ENCODE measurements around the gene MEX3A. TPM values are rescaled to one million over a fixed set of nuclear protein-coding genes. Genes with fewer than 3 reads are reported as not detected.
A peak's percentile ranks its signal among the peaks of the same experiment; 100 is the strongest.

Gene MEX3A
- total and polyA plus RNA-seq, 10 donors: 0.11 to 0.76 (median 0.30) TPM

DNA sequence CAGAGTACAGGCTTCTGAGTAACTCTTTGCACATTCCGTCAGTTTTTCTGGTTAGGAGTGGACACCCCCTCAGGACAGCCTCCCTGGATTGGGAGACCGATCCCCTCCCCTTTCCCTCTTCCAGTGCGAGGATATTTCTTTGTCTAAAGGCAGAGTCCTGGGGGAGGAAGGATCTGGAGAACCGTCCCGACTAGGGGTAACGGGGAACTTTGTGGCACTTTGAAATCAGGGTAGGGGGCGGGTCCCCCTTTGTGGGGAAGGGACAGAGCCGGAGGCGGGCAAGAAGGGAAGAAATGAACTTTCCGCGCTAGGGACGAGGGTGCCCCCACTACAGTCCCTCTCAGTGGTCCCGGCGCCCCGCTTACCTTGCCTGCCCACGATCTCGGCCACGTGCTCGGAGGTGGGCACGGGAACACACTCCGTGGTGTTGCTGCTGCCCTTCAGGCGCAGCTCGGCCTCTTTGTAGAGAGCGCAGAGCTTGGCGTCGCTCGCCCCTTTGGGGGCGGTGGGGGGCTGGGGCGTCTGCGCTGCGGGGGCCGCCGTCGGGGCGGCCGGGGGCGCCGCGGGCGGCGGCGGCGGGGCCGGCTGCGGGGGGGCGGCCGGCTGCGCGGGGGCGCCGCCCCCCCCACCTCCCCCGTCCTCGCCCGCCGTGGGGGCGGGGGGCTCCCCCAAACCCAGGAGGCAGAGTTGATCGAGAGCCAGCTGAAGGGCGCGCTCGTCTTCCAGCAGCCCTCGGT lies 917 bp downstream of the MEX3A start:
- Histone ChIP-seq H3K4me3 (peak overlapping the region in 4 of 8 donors; percentile 71 to 83 (median 74)), H3K9me3 (no peaks in the 10 kb centered on the region), H3K4me1 (peaks cover 3 to 38% (median 26%) of the 10 kb centered on the region in 6 donors), H3K36me3 (no peaks in the 10 kb centered on the region), H3K27ac (no peak overlapping the region), H3K27me3 (replicated peaks in 1 of 7) (peaks cover 0 to 62% (median 10%) of the 10 kb centered on the region in 7 donors)
- 6 to 12% (median 9%) methylated on average over 24 to 61 of the region's 61 CpGs for WGBS, 5 donors
- DNase-seq: no peak
- TF ChIP-seq, protein P1, sequence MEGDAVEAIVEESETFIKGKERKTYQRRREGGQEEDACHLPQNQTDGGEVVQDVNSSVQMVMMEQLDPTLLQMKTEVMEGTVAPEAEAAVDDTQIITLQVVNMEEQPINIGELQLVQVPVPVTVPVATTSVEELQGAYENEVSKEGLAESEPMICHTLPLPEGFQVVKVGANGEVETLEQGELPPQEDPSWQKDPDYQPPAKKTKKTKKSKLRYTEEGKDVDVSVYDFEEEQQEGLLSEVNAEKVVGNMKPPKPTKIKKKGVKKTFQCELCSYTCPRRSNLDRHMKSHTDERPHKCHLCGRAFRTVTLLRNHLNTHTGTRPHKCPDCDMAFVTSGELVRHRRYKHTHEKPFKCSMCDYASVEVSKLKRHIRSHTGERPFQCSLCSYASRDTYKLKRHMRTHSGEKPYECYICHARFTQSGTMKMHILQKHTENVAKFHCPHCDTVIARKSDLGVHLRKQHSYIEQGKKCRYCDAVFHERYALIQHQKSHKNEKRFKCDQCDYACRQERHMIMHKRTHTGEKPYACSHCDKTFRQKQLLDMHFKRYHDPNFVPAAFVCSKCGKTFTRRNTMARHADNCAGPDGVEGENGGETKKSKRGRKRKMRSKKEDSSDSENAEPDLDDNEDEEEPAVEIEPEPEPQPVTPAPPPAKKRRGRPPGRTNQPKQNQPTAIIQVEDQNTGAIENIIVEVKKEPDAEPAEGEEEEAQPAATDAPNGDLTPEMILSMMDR (IDR thresholded peaks at IDR 0.05 in 8 of 11, conservative IDR thresholded peaks at IDR 0.05 in 3 of 11): no peak
- TF ChIP-seq POLR2AphosphoS5 (IDR thresholded peaks at IDR 0.05) (no peak), POLR2A (IDR thresholded peaks at IDR 0.05) (no peak)
- intact Hi-C loops (cut with DNase I; ENCODE audit: low total_unique reads): no loop called here

DNA sequence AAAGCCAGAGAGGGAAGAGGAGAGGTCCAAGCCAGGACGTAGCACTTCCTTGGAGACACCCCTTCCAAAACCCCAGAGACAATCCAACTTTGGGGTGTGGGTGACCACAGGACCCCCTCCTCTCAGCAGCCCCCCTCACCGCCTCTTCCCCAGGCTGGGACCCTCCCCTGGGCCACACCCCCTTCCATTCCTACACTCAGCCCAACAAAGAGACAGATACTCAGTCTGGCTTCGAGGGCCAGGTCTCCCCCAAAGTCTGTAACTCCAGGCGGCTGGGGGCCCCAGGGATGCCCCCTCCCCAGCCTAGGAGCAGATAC lies 1.4 kb downstream of the MEX3A start:
- no peak for DNase-seq
- intact Hi-C loops (cut with DNase I; ENCODE audit: low total_unique reads): no loop called here
- H3K9me3 ChIP-seq: no peaks in the 10 kb centered on the region
- H3K36me3 ChIP-seq: no peaks in the 10 kb centered on the region
- H3K27ac ChIP-seq: no peak overlapping the region
- TF ChIP-seq, protein P1 (IDR thresholded peaks at IDR 0.05 in 8 of 11, conservative IDR thresholded peaks at IDR 0.05 in 3 of 11): no peak
- TF ChIP-seq POLR2A (IDR thresholded peaks at IDR 0.05) (no peak), POLR2AphosphoS5 (IDR thresholded peaks at IDR 0.05) (no peak)
- H3K27me3 ChIP-seq (replicated peaks in 1 of 7): peaks cover 0 to 64% (median 10%) of the 10 kb centered on the region in 7 donors
- peak overlapping the region in 1 of 8 donors; percentile 71 for H3K4me3 ChIP-seq
- peaks cover 6 to 43% (median 31%) of the 10 kb centered on the region in 6 donors for H3K4me1 ChIP-seq
- WGBS, 5 donors: 51 to 72% (median 64%) methylated on average over 4 of the region's 4 CpGs

DNA sequence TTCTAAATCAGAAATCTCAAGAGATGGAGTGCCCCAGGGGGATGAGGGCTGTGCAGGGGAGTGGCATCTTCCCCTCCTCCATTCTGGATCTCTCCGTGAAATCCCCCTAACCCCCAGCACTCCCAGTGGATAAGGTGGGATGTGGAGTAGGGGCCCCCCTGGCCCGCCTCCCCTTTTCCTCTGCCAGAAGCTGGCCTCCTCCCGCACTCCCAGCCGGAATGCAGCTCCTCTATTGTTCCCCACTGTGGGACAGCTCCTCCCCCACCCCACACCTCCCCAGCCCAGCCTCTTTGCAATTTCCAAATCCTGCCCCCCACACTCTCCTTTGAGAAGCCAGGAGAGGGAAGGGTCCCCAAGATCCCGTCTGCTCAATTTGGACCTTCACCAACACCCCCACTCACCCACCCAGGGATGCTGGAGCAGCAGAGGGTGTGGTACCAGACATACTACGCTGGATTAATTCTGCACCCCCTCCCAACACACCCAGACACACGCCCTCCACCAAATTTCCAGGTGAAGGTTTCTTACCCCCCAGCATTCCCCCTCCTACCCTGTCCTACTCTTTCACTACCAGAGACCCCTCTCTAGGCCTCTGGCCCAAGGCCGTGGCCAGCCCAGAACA lies 1.9 kb downstream of the MEX3A start:
- 75 to 90% (median 87%) methylated on average over 8 of the region's 8 CpGs for WGBS, 5 donors
- H3K4me1 ChIP-seq: peaks cover 8 to 48% (median 35%) of the 10 kb centered on the region in 6 donors
- H3K27me3 ChIP-seq (replicated peaks in 1 of 7): peaks cover 0 to 64% (median 10%) of the 10 kb centered on the region in 7 donors
- no peak overlapping the region for H3K4me3 ChIP-seq
- no peak overlapping the region for H3K27ac ChIP-seq
- intact Hi-C loops (cut with DNase I; ENCODE audit: low total_unique reads): no loop called here
- no peaks in the 10 kb centered on the region for H3K36me3 ChIP-seq
- no peak for DNase-seq
- TF ChIP-seq, protein P1 (IDR thresholded peaks at IDR 0.05 in 8 of 11, conservative IDR thresholded peaks at IDR 0.05 in 3 of 11): no peak
- TF ChIP-seq POLR2AphosphoS5 (IDR thresholded peaks at IDR 0.05) (no peak), POLR2A (IDR thresholded peaks at IDR 0.05) (no peak)
- no peaks in the 10 kb centered on the region for H3K9me3 ChIP-seq

DNA sequence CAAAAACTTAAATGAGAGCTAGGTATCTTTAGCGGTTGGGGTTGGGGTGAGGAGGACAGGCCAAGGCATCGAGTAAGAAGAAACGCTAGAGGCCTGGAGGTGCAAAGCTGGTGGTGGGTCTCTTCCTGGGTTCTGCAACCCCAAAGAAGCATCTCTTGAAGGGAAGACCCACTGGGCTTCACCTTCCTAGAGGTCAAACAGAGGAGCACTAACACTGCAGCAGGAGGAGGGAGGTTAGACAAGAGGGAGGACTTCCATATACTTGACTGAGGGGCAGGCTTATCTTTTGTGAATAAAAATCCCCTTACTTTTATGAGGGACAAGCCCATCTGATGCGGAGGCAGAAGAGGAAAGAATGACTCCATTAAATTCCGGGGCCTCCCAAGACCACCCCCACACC lies 2.5 kb downstream of the MEX3A start:
- Histone ChIP-seq H3K36me3 (no peaks in the 10 kb centered on the region), H3K9me3 (no peaks in the 10 kb centered on the region), H3K27ac (no peak overlapping the region), H3K27me3 (replicated peaks in 1 of 7) (peaks cover 0 to 59% (median 10%) of the 10 kb centered on the region in 7 donors), H3K4me1 (peaks cover 8 to 54% (median 38%) of the 10 kb centered on the region in 6 donors), H3K4me3 (no peak overlapping the region)
- DNase-seq: no peak
- 88 to 93% (median 92%) methylated on average over 5 of the region's 5 CpGs for WGBS, 5 donors
- intact Hi-C loops (cut with DNase I; ENCODE audit: low total_unique reads): no loop called here
- TF ChIP-seq POLR2A (IDR thresholded peaks at IDR 0.05) (no peak), POLR2AphosphoS5 (IDR thresholded peaks at IDR 0.05) (no peak)
- TF ChIP-seq, protein P1 (IDR thresholded peaks at IDR 0.05 in 8 of 11, conservative IDR thresholded peaks at IDR 0.05 in 3 of 11): no peak
